Neural progenitor cell (in vitro differentiated cells): Measurements from ENCODE around the gene ASAP2. TPM values are rescaled to one million over a fixed set of nuclear protein-coding genes. Genes with fewer than 3 reads are reported as not detected.

Source experiments
- DNase-seq: peaks from one replicate; pipeline ENCODE4 v3.0.0-alpha.2; 2016; ENCODE audit warnings: low spot score
- H2AFZ ChIP-seq: fragments of 200-600 bp; sonication (generic); replicated peaks from 2 replicates; pipeline ENCODE4 v1.6.1; 2016; ENCODE audit warnings: antibody characterized with exemption
- H3F3A ChIP-seq: fragments of 200-600 bp; sonication (generic); 2 replicates; pipeline ENCODE4 v1.6.1; 2016; ENCODE audit warnings: antibody characterized with exemption, low read depth
- H3K27ac ChIP-seq: fragments of 200-600 bp; sonication (generic); 2 replicates; pipeline ENCODE4 v1.5.1; 2016; ENCODE audit warnings: mild to moderate bottlenecking
- H3K27me3 ChIP-seq: fragments of 200-600 bp; sonication (generic); 2 replicates; pipeline ENCODE4 v1.6.1; 2016; ENCODE audit warnings: mild to moderate bottlenecking, moderate library complexity
- H3K36me3 ChIP-seq: fragments of 200-600 bp; sonication (generic); 2 replicates; pipeline ENCODE4 v1.5.1; 2016
- H3K4me1 ChIP-seq: fragments of 200-600 bp; sonication (generic); 2 replicates; pipeline ENCODE4 v1.6.1; 2016; ENCODE audit warnings: mixed run types
- H3K4me2 ChIP-seq: fragments of 200-600 bp; sonication (generic); 2 replicates; pipeline ENCODE4 v1.6.1; 2016
- H3K4me3 ChIP-seq: fragments of 200-600 bp; sonication (generic); 2 replicates; pipeline ENCODE4 v1.5.1; 2016
- H3K79me2 ChIP-seq: fragments of 200-600 bp; sonication (generic); 2 replicates; pipeline ENCODE4 v1.6.1; 2016; ENCODE audit warnings: low read depth
- H3K9ac ChIP-seq: fragments of 200-600 bp; sonication (generic); 2 replicates; pipeline ENCODE4 v1.6.1; 2016
- H3K9me3 ChIP-seq: fragments of 200-600 bp; sonication (generic); 2 replicates; pipeline ENCODE4 v1.5.1; 2016; ENCODE audit warnings: low read depth
- H4K20me1 ChIP-seq: fragments of 200-600 bp; sonication (generic); 2 replicates; pipeline ENCODE4 v1.6.1; 2016; ENCODE audit warnings: low read depth
- H3K27ac Mint-ChIP-seq: 3 replicates; pipeline ENCODE4 v1.8.0; 2021; ENCODE audit warnings: mixed read lengths
- H3K27me3 Mint-ChIP-seq: 2 replicates; pipeline ENCODE4 v1.8.0; 2022; ENCODE audit warnings: low read depth, mild to moderate bottlenecking, inconsistent platforms, moderate library complexity, mixed read lengths; ENCODE audit not compliant: insufficient read depth
- H3K36me3 Mint-ChIP-seq: 3 replicates; pipeline ENCODE4 v1.8.0; 2021; ENCODE audit warnings: mixed read lengths
- H3K4me1 Mint-ChIP-seq: 3 replicates; pipeline ENCODE4 v1.8.0; 2021; ENCODE audit warnings: mixed read lengths
- H3K4me3 Mint-ChIP-seq: 3 replicates; pipeline ENCODE4 v1.8.0; 2021; ENCODE audit warnings: mild to moderate bottlenecking, moderate library complexity, mixed read lengths
- H3K9me3 Mint-ChIP-seq: 3 replicates; pipeline ENCODE4 v1.8.0; 2020; ENCODE audit warnings: mixed read lengths
- CTCF ChIP-seq: fragments of 200-600 bp; sonication (generic); IDR thresholded peaks from 2 replicates; pipeline ENCODE4 v1.5.1; 2017; ENCODE audit warnings: antibody characterized with exemption, mild to moderate bottlenecking
- EZH2 ChIP-seq: fragments of 200-600 bp; sonication (generic); IDR thresholded peaks from 2 replicates; pipeline ENCODE4 v1.6.1; 2017; ENCODE audit warnings: antibody characterized with exemption, mild to moderate bottlenecking, moderate library complexity
- EZH2phosphoT487 ChIP-seq: fragments of 200-600 bp; sonication (generic); IDR thresholded peaks from 2 replicates; pipeline ENCODE4 v1.6.1; 2017; ENCODE audit warnings: antibody characterized with exemption
- total RNA-seq: library from RNA; depleted of rRNA; stranded (reverse); fragments of >200 nt; gene quantifications from 2 replicates; pipeline ENCODE4 v1.2.3, GENCODE V29; 2015; ENCODE audit warnings: low replicate concordance

The ASAP2 gene
- total RNA-seq, 1 donor from 2014 or later: 31.7 TPM

- H3K4me1 ChIP-seq: peaks cover 6% of the 10 kb centered on the region
- H3K79me2 ChIP-seq: peaks cover 14% of the 10 kb centered on the region
- H3K27ac ChIP-seq: no peak overlapping the region
- Mint-ChIP-seq H3K27ac (no peak overlapping the region), H3K27me3 (no peaks in the 10 kb centered on the region), H3K36me3 (peaks cover 16% of the 10 kb centered on the region), H3K4me3 (no peak overlapping the region), H3K4me1 (peaks cover 31% of the 10 kb centered on the region), H3K9me3 (no peaks in the 10 kb centered on the region)
- H3K4me3 ChIP-seq: no peak overlapping the region
- TF ChIP-seq EZH2phosphoT487 (no peak), CTCF (no peak), EZH2 (no peak)
- no peak for DNase-seq
- H2AFZ ChIP-seq: no peak overlapping the region
- no peaks in the 10 kb centered on the region for H3K36me3 ChIP-seq
- no peaks in the 10 kb centered on the region for H3F3A ChIP-seq
- H3K27me3 ChIP-seq: no peaks in the 10 kb centered on the region
- no peaks in the 10 kb centered on the region for H3K9me3 ChIP-seq
- no peak overlapping the region for H3K4me2 ChIP-seq
- no peak overlapping the region for H3K9ac ChIP-seq
- H4K20me1 ChIP-seq: peaks cover 55% of the 10 kb centered on the region
These were observed 85.3 kb downstream of the ASAP2 start for GRCh38 chr2:9291866-9292265.

GRCh38 chr2:9292426-9292825, 85.8 kb downstream of the ASAP2 start:
- no peaks in the 10 kb centered on the region for H3K36me3 ChIP-seq
- no peaks in the 10 kb centered on the region for H3K9me3 ChIP-seq
- Mint-ChIP-seq H3K4me1 (peaks cover 28% of the 10 kb centered on the region), H3K27ac (no peak overlapping the region), H3K36me3 (peaks cover 10% of the 10 kb centered on the region), H3K9me3 (no peaks in the 10 kb centered on the region), H3K27me3 (no peaks in the 10 kb centered on the region), H3K4me3 (no peak overlapping the region)
- H3K9ac ChIP-seq: no peak overlapping the region
- no peak for TF ChIP-seq CTCF
- TF ChIP-seq EZH2phosphoT487: no peak
- no peak for TF ChIP-seq EZH2
- no peaks in the 10 kb centered on the region for H3F3A ChIP-seq
- H3K4me2 ChIP-seq: no peak overlapping the region
- peaks cover 60% of the 10 kb centered on the region for H4K20me1 ChIP-seq
- no peak overlapping the region for H3K27ac ChIP-seq
- H3K79me2 ChIP-seq: peaks cover 14% of the 10 kb centered on the region
- peaks cover 6% of the 10 kb centered on the region for H3K4me1 ChIP-seq
- no peaks in the 10 kb centered on the region for H3K27me3 ChIP-seq
- H3K4me3 ChIP-seq: no peak overlapping the region
- DNase-seq: no peak
- no peak overlapping the region for H2AFZ ChIP-seq

GRCh38 chr2:9294764-9295163, 88.2 kb downstream of the ASAP2 start:
- peaks cover 6% of the 10 kb centered on the region for H3K4me1 ChIP-seq
- Mint-ChIP-seq H3K4me3 (no peak overlapping the region), H3K4me1 (peaks cover 17% of the 10 kb centered on the region), H3K27ac (no peak overlapping the region), H3K27me3 (peaks cover 2% of the 10 kb centered on the region), H3K36me3 (peaks cover 15% of the 10 kb centered on the region), H3K9me3 (no peaks in the 10 kb centered on the region)
- no peaks in the 10 kb centered on the region for H3K36me3 ChIP-seq
- no peak for TF ChIP-seq EZH2phosphoT487
- TF ChIP-seq EZH2: no peak
- no peak for TF ChIP-seq CTCF
- H3K9ac ChIP-seq: no peak overlapping the region
- no peak overlapping the region for H2AFZ ChIP-seq
- H3K4me2 ChIP-seq: no peak overlapping the region
- H3K27ac ChIP-seq: no peak overlapping the region
- H3K27me3 ChIP-seq: no peaks in the 10 kb centered on the region
- H3K4me3 ChIP-seq: no peak overlapping the region
- H4K20me1 ChIP-seq: peaks cover 70% of the 10 kb centered on the region
- no peaks in the 10 kb centered on the region for H3F3A ChIP-seq
- peaks cover 14% of the 10 kb centered on the region for H3K79me2 ChIP-seq
- no peak for DNase-seq
- no peaks in the 10 kb centered on the region for H3K9me3 ChIP-seq
